HG03039 (cell line): ENCODE data around the gene SHROOM3.

Experiments
- ATAC-seq: cut with Tn5 transposase; IDR thresholded peaks from one replicate; pipeline ENCODE4 v1.9.1; 2021; ENCODE audit warnings: mild to moderate bottlenecking, moderate library complexity; ENCODE audit not compliant: unreplicated experiment

SHROOM3 gene

DNA sequence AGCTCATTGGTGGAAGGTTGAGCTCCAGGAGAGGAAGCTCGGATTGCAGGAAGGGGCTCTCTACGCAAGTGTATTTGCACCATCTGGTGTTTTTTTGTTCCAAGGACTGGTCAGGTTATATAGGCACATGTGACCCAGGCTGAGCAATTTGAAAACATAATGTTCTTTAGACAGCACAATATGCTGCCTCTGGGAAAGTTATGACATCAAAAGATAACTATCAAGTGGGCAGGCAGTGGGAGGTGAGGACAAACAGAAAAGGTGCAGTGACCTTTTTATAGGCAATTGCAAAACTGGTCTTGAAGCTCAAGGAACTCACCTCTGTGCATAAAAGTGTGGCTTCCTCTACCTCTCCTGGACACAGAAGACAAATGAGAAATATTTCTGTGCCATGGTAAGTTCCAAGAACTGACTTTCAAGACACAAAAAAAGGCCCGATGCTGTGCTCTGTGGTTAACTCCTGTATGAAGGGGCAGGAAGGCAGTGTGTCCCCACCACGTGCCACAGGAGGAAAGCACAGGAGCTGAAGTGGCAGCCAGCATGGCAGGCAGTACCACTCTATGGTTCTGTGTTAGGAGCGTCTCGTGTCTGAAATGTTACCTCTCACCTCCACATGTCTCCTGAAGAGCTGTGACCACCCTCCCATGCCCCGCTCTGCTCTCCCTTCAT lies 128.6 kb downstream of the SHROOM3 start:
- no peak for ATAC-seq

DNA sequence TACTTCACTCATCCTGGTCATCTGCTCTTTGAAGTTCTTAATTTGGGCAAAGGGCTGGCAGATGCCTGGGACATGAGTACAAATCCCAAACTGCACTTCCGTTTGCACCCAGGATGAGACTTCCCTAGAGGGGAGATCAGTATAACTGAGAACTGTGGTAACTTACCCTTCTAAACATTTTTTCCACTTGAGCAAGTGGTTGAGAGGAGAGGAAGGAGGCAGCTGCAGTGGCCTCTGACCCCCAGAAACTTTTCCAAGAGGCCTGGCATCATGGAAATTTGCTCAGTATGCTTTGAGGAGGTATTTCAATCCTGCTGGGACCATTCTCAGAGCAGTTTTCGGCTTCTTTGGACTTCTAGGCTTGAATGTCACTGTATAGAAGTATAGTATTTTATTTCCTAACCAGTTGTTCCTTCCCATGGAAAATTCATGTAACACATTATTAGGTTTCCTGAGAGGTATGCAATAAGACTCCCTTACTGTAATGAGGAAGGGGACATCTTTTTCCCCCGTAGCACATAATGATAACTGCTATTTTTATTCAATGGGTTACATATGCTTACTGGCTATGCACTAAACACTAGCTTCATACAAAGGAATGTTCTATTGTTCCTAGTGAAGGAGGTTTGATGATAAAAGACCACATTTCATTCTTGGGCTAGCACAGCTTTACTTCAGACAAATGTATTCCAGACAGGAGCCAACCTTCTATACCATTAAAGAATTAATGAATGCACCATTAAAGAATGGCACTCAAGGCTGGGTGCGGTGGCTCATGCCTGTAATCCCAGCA lies 129.3 kb downstream of the SHROOM3 start:
- ATAC-seq = no peak

DNA sequence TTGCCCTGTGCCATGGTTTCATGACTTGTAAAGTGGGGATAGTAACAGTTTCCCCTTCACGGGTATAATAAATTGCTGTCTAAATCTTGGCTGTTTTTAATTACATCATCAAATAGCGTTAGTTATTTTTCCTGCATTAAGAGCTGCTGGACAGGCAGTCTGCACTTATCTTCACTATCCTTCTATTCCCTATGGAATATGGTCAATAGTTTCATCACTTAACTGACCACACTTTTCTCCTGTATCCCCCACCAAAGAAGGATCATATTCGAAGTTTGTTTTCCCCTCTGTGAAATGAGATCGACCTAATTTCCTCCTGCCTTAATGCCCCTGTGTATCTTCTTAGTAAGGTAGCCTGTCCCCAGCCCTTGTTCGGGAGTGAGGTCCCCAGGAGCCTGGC lies 133.2 kb downstream of the SHROOM3 start:
- ATAC-seq = no peak

DNA sequence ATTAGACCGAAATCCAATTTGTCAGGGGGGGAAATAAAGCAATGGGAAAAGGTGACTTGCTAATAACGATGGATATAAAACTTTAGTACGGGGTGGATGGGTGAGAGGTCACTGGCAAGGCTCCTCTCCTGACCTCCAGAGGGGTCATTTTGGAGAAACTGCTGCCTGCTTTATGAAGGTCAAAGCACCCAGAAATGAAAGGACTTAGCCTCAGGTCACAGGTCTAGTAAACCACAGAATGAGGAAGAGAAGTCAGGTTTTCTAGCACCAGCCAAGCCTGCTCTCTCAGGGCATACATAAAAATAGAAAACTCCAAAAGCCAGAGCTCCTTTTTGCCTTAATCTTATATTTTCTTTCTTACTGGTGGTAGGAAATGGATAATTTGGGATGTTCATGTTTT lies 134.2 kb downstream of the SHROOM3 start:
- ATAC-seq = no peak

DNA sequence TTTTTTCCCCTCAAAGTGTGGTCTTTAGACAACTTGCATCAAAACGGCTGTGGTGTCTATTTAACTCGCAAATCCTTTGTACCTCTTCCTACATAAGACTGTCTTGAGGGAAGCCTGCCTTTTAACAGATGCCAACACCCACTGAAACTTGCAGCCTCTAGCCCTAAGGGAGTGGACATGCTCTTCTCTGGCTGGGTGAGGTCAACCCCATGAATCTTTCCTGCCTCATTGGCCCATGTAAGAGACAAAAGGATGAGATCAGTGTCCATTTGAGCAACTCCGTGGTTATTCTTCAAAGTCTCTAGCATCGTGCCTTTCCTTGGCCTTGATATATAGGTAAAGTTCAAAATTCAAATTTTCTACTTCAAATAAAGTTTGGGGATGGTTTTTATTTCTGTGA lies 134.7 kb downstream of the SHROOM3 start:
- ATAC-seq = no peak

DNA sequence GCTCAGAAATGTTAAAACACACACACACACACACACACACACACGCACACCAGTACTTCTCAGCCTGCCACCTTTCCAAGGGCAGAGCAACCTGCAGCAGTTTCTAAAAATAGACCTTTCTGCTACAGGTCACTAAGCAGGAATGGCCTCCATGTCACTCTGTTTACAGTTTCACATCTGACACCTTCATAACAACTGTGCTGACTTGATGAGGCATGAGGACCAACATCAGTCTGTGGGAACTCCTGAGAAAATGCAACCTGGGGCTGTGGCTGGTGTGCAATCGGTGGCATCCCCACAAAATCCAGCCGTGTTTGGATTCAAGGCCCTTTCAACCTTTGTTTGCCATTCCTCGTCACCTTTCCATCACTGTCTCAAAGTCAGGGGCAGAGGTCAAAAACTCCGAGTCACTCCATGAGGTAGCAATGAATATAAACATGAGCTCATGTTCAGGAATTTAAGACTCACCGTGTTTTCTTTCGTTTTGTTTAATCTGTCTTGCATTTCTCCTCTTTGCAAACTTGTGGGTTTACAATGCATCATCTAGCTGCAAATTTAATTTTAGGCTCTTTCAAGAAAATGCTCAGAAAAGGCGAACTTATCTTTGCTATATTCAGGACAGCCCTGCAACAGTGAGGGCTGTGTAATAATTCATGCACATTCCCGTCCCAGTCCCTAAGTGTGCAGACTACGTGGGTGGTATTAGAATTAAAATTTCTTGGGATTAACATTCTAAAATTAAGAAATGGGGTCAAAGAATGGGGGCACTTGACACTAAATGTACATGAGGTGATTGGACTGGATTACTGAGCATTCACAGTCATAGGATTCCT lies 135.3 kb downstream of the SHROOM3 start:
- ATAC-seq = no peak

DNA sequence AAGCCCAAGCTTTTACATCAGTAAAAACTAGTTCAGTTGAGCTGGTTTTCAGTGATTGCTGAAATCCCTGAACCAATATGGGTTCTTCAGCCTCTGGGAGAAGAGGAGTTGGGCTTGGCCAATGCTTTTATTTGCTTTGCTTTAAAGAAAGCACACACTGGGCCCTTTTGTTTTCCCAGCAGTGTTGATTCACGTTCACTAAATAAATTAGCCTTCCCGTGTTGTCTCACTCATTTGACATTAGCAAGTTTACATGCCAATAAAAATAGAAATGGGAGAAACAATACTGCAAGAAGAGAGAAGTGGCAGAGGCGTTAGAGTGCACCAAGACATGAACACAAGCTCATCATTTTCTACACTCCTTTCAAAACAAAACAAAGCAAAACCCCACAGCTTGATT lies 136.2 kb downstream of the SHROOM3 start:
- ATAC-seq = no peak

DNA sequence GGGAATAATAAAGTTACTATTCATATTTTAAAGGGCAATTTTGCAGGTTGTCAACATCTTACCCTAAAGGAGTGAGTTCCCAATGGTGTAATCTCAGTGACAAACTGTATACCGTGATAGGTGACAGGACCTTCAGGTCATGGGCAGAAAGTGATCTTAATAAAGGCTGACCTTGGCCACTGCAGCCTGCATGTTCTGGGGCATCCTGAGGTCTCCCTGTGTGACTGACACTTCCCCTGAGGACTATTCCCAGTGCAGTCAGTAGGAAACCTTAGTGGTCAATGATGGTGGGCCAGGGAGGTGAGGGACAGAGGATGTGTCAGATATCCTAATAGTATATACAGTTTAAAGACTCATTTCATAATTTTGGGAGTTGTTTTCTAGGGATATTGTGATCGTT lies 137.2 kb downstream of the SHROOM3 start:
- no peak for ATAC-seq

DNA sequence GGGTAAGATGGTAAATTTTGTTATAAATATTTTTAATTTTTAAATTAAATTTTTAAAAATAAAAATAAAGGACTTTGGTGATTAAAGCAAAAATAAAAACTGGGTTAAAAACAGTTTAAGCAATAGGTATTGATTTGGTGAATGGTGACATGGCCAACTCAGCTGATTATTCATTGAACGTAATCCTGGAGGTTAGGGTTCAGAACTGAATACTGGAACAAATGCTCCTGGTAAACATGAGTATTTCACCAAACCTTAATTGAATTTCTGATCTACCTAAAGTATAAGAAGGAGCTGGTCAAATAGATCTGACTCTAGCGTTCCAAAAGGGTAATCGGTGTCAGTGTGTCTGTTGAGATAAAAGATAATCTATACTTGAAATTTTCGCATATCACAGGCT lies 141.8 kb downstream of the SHROOM3 start:
- ATAC-seq = no peak

DNA sequence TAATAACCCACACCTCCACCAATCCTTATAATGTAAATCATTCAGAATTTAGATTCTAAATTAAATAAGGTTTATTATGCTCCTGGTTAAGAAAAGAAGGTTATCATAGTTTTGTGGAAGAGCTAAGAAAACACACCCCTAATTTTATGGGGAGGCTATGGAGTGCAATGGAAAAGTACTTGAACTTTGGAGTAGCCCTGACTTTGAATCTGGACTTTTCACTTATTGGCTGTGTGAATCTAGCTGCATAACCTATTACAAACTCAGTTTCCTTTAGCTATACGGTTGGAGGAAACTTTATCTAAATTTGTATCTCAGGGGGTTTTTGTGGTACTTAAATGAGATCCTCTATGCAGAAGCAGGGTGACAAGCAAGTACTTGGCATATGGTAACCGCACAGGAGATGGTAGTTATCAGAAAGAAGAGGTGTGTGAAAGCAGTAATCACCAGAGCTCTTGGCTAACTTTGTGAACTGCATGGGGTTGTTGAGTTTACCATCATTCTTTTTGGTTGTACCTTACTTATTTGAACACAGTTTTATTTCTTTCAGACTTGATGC lies 143.1 kb downstream of the SHROOM3 start:
- ATAC-seq = no peak

DNA sequence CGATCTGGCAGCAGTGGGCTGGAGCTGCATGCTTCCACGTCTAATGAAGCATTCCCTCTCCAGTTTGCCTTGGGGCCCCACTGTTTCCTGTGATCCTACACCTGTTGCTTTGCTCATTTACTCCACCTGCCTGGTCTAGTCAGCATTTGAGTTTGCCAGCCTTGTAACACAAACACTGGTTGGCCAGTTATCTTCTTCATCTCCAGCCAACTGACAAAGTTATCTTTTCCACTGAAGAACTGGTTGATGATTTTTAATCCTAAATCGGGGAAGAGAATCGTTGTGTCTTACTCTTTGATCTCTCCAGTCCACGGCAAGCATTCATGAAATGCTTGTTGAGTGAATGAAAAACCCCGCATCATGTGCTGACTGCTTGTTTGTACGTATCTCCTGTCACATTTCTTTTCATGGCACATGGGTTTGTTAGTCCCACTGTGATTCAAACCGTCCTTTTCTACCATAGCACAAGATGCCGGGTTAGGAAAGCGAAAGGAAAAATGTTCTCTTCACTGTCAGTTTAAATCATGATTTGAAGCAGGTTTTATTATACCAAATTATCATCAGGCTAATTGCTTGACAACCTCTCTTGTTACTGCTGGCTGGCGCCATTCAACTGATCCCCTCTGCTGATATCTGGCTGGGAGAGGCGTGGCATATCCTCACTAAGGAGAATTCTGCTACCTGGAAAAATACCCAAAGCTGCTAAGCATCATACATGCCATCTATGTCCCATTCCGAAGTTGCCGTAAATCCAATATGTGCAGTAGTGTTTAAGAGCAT lies 144.8 kb downstream of the SHROOM3 start:
- ATAC-seq = no peak

DNA sequence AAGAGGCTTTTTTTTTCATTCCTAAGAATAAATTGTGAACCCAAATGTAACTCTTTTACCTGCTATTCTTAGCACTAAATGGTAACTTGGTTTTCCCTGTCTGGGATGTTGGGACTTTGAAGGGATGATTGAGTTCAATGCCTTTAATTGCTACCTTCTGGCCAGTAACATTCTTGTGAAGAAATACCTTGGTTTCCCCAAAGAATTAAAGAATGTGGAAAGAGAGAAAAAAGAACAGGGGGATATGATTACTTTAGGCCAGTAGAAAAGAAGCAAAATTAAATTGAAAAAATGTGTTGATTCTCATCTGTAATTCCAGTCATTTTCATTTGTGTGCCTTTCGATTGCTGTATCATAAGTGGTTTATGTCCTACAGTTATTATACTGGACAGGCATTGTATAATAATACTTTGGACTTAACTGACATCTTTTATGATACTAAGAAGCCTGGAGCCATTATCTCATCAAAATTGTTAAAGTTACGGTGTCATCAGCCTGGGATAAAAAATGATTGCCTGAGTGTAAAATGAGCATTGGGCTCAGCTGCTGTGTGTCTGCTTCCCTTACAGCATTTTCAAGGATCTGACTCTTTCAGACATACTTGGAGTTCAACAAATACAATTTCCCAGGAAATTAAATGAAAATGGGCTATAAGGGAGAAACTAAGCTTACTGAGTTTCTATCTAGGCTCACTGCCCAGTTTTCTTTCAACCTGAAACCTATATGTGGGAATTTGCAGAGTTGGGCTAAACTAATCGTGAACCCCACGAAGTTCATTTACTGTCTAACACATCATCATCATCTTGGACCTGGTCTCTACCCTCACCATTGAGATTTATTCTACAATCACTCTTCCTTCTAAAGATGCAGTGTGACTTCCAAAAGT lies 146.3 kb downstream of the SHROOM3 start:
- no peak for ATAC-seq

DNA sequence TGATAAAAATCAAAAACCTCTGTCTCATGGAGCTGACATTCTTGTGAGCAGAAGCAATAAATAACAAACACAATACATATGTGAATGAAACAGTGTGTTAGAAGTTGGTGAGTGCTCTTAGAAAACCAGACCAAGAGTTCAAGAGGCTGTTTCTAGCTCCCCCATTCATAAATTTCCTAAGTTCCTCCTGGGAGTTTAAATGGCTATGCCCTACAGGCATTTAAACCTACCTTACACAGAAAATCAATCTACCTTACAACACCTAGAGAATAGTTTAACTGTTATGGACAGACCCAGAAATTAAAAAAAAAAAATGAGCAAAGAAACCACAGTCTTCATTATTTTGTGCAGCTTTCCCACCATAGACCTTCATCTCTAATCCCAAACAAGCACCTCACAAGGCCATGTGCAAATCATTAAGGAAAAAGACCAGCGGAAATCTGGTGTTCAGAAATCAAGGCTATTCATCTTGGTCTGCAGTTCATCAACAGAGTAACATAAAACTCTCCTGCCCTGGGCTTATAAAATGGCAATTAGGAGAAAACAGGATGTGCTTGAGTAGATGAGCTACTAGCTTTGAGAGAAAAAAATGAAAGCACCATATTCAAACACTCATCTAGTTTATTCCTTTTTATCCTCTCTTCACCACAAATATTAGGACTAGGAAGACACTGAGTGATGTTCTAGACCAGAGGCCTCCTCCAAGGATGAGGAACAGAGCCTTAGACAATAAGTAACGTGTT lies 147.2 kb downstream of the SHROOM3 start:
- ATAC-seq = no peak

DNA sequence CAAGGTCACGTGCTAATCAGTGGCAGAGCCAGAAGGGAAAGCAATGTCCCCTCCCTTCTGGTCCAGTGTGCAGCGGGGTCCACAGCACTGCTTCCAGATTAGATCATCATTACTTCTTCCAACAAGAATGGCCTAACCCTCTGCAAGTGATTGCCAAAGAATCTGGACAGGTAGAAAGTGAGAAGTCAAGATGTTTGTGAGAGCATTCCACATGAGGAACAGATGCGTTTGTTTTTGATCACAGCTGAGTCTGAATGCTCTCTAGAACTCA lies 147.7 kb downstream of the SHROOM3 start:
- ATAC-seq = no peak

DNA sequence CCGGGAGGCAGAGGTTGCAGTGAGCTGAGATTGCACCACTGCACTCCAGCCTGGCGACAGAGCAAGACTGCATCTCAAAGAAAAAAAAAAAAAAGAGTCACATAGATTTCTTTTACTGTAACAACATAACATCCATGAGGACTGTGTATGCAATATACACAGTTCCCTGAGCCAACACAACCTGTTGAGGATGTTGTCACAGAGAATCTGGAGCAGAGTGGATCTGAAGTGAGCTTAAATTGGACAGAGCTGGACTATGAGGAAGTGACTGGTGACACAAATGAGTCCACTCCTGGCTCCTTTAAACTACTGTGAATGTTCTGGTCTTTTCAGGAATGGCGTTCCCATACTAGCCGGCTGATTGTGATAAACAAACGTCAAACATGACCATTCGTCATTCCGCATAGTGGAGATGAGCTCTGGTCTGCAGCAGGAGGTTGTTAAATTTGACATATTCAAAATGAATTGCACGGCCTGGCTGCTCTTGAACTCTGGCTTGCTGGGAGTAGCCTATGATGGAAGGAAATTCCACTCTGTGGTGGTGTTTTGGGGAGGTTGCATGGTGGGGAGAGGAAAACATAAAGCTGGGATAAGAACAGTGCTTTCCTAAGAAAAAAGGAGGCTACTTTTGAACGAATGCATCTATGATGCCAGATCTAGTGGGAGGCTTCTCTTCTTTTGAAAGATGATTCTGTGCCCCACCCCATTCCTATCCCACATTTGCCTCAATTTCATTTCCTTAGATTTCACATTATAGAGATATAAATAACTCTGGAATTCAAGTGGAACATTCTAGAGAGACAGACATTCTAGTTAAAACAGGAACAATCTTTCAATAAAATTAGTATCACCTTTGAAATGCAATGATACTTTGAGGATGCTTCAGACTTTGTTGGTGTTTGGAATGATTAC lies 149.5 kb downstream of the SHROOM3 start:
- ATAC-seq = no peak

DNA sequence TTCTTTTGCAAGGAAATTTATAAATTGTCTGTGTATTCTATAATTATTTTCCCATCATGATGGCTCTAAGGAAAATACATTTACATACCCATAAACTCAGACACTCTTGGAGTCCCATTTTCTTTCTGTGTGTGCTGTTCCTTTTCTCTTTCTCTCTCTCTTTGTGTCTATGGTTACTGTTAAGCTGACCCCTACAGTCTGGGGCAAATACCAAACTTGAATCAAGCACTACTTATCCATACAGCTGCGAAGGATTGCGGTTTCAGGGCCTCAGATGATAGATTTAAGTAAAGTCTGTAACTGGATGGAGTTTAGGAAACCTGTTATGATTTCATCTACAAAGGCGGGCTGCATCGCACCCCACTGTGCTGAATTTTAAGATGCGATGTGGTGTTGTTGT lies 150.2 kb downstream of the SHROOM3 start:
- ATAC-seq = no peak

DNA sequence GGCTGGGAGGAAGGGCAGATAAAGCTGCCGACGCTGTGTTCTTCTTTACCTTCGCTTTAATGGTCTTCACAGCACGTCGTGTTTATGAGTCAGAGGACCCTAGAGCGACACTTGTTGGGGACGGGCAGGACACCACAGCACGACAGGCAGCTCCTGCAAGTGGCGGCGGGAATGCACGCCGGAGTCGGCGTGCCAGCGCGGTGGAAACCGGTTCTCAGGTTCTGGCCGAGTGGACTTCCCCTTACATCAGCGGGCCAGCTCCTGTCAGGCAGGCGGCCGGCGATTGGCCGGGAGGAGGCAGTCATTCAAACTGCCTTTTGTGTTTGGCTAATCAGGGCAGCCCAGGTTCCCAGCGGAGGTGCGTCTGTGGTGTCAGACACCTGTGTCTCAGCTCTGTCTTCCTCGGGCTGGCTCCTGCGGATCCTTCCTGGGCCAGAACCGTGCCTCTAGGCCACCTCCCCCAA lies 150.9 kb downstream of the SHROOM3 start:
- peak; percentile 84 for ATAC-seq

DNA sequence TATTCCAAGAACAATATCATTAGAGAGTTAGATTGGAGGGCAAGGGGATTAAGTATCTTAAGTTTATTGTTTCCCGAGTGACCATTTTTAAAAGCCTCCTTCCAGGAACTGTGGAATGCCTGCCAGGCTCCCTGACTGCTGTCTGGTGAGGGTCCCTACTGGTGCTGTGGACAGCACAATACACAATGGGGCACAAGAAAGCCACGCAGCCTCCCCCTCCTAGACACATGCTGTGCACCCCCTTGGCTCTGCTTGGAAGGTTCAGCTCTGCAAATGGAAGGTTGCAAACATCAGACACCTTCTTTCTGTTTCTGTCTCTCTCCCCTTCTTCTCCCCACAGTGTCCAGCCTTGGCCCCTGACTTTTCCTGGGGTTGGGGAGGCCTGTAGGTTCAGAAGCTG lies 153.2 kb downstream of the SHROOM3 start:
- no peak for ATAC-seq
